ENCODE results near the gene TRAF3IP3. TPM values are rescaled to one million over a fixed set of nuclear protein-coding genes. Genes with fewer than 3 reads are reported as not detected.

TRAF3IP3 gene
- total RNA-seq, 1 donor from 2014 or later: not detected

DNA sequence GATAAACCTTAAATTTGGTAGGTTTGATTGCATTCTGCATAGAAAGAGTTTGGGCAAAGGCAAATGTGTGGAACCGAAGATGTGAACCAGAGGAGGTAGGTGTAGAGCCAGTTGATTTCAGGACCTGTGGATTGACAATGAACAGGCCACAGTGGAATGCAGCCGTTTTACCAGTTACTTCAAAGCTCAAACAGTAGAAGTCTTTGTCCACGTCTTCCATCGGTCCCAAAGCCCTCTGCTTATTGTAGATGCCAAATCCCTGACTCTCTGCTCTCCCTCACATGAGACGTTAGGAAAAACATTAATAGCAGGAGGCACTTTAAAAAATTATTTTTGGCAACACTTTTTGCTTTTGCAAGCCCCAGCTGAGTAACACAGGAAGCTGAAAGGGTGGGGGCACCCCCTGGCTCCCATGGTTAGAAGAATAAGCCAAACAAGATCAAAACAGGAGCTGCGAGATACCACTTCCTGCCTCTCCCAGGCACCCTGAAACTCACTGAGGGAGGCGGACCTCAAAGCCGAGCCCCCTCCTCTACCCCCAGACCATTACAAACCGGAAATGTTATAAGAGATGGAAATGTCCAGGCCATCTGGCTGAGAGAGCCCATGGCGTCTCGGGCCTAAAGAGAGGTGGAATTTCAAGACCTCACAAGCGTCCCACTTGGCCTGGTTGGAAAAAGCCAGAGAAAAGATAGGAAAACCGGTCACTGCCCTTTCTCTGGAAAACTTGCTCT is 13.5 kb downstream of the TRAF3IP3 start:
- no peak overlapping the region for H3K4me3 ChIP-seq (ENCODE audit: low read depth, low read length)
- DNase-seq (ENCODE audit: low read depth): no peak
- TF ChIP-seq, protein P1, sequence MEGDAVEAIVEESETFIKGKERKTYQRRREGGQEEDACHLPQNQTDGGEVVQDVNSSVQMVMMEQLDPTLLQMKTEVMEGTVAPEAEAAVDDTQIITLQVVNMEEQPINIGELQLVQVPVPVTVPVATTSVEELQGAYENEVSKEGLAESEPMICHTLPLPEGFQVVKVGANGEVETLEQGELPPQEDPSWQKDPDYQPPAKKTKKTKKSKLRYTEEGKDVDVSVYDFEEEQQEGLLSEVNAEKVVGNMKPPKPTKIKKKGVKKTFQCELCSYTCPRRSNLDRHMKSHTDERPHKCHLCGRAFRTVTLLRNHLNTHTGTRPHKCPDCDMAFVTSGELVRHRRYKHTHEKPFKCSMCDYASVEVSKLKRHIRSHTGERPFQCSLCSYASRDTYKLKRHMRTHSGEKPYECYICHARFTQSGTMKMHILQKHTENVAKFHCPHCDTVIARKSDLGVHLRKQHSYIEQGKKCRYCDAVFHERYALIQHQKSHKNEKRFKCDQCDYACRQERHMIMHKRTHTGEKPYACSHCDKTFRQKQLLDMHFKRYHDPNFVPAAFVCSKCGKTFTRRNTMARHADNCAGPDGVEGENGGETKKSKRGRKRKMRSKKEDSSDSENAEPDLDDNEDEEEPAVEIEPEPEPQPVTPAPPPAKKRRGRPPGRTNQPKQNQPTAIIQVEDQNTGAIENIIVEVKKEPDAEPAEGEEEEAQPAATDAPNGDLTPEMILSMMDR (conservative IDR thresholded peaks at IDR 0.05; ENCODE audit: low read depth, low read length): no peak

DNA sequence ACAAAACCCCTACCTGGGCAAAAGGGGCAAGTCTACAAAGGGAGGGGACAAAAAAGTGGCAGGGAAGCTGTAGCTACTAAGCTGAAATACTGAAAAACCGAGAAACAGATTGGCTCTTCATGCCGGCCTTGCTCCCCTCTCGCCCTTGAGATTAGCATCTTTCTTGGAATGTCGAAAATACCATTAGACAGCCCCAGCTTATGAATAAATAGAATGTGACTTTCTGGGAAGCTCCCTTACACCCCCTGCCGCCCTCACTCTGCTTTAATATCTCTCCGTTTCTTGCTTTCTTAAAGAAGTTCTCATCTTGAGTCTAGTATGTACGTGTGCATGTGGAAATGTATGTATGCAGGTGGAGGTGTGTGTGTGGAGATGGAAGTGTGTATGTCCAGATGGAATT is 14.1 kb downstream of the TRAF3IP3 start:
- no peak overlapping the region for H3K4me3 ChIP-seq (ENCODE audit: low read depth, low read length)
- TF ChIP-seq, protein P1 (conservative IDR thresholded peaks at IDR 0.05; ENCODE audit: low read depth, low read length): no peak
- no peak for DNase-seq (ENCODE audit: low read depth)

DNA sequence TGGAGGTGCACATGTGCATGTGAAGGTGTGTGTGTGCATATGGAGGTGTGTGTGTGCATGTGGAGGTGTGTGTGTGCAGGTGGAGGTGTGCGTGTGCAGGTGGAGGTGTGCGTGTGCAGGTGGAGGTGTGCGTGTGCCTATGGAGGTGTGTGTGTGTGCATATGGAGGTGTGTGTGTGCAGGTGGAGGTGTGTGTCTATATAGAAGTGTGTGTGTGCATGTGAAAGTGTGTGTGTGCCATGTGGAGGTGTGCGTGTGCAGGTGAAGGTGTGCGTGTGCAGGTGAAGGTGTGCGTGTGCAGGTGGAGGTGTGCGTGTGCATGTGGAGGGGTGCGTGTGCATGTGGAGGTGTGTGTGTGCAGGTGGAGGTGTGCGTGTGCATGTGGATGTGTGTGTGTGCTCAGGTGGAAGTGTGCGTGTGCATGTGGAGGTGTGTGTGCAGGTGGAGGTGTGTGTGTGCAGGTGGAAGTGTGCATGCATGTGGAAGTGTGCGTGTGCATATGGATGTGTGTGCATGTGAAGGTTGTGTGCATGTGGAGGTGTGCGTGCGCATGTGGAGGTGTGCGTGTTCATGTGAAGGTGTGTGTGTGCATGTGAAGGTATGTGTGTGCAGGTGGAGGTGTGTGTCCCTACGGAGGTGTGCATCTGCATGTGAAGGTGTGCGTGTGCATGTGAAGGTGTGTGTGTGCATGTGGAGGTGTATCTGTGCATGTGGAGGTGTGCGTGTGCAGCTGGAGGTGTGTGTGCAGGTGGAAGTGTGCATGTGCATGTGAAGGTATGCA is 15.0 kb downstream of the TRAF3IP3 start:
- TF ChIP-seq, protein P1 (conservative IDR thresholded peaks at IDR 0.05; ENCODE audit: low read depth, low read length): no peak
- DNase-seq (ENCODE audit: low read depth): no peak
- no peak overlapping the region for H3K4me3 ChIP-seq (ENCODE audit: low read depth, low read length)

DNA sequence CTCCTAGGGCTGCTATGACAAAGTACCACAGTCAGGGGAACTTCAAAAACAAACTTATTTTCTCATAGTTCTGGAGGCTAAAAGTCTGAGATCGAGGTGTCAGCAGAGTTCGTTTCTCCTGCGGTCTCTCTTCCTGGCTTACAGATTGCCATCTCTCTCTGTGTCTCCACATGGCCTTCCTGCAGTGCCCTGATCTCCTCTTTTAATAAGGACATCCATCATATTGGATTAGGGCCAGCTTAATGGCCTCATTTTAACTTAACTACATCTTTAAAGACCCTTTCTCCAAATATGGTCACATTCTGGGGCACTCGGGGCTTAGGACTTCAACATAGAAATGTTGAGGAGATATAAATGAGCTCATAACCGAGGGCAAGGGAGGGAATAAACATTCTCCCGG is 16.3 kb downstream of the TRAF3IP3 start:
- TF ChIP-seq, protein P1 (conservative IDR thresholded peaks at IDR 0.05; ENCODE audit: low read depth, low read length): no peak
- no peak overlapping the region for H3K4me3 ChIP-seq (ENCODE audit: low read depth, low read length)
- DNase-seq (ENCODE audit: low read depth): no peak

GRCh38 chr1:209774592-209774991 is 18.7 kb downstream of the TRAF3IP3 start:
- no peak overlapping the region for H3K4me3 ChIP-seq (ENCODE audit: low read depth, low read length)
- TF ChIP-seq, protein P1 (conservative IDR thresholded peaks at IDR 0.05; ENCODE audit: low read depth, low read length): no peak
- no peak for DNase-seq (ENCODE audit: low read depth)

DNA sequence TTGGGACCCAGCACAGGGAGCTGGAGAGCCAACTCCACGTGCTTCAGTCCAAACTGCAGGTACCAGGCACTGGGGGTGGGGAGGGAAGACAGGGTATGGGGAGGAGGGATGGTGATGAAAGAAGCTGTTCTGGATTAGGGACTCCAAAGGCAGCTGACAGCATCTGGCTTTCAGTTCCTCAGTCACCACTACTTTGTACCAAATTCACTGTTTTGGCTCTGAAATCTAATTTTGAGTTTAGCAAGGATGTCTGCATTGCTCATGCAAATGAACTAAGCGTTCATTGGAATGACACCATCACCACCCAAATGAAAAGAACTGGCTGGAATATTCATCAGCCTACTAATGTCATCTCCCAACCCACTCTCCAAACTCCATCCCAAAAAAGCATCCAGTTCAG is 19.8 kb downstream of the TRAF3IP3 start:
- TF ChIP-seq, protein P1 (conservative IDR thresholded peaks at IDR 0.05; ENCODE audit: low read depth, low read length): no peak
- no peak for DNase-seq (ENCODE audit: low read depth)
- no peak overlapping the region for H3K4me3 ChIP-seq (ENCODE audit: low read depth, low read length)

All from epithelial cell of proximal tubule (primary cell).